ENCODE results near the gene MX1.

The MX1 gene

DNA sequence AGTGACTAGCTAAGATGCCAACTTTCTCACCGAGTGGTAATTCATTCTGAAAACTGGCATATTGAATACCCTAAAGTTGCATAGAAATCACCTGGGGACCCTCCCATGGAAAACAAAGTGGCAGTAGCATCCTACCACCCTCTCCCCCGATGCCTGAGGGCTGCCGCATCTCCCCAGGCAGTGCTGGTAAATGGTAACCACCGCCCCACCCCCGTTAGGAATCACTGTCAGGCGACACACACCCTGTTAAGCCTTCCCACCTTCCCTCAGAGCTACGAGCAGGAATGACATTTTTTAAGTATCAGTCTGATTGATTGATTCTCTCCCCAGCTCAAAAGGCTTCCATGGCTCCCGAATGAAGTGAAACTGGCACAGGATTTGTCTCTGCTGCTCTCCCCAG lies 53.6 kb downstream of the MX1 start:
- no peak overlapping the region for H3K4me3 ChIP-seq (ENCODE audit: severe bottlenecking)
- H3K9me3 ChIP-seq (ENCODE audit: severe bottlenecking): no peaks in the 10 kb centered on the region
- H3K27ac ChIP-seq (ENCODE audit: poor library complexity, severe bottlenecking): no peak overlapping the region
- no peaks in the 10 kb centered on the region for H3K4me1 ChIP-seq (ENCODE audit: insufficient read depth, poor library complexity, severe bottlenecking)
- TF ChIP-seq, protein P1, sequence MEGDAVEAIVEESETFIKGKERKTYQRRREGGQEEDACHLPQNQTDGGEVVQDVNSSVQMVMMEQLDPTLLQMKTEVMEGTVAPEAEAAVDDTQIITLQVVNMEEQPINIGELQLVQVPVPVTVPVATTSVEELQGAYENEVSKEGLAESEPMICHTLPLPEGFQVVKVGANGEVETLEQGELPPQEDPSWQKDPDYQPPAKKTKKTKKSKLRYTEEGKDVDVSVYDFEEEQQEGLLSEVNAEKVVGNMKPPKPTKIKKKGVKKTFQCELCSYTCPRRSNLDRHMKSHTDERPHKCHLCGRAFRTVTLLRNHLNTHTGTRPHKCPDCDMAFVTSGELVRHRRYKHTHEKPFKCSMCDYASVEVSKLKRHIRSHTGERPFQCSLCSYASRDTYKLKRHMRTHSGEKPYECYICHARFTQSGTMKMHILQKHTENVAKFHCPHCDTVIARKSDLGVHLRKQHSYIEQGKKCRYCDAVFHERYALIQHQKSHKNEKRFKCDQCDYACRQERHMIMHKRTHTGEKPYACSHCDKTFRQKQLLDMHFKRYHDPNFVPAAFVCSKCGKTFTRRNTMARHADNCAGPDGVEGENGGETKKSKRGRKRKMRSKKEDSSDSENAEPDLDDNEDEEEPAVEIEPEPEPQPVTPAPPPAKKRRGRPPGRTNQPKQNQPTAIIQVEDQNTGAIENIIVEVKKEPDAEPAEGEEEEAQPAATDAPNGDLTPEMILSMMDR (IDR thresholded peaks at IDR 0.05; ENCODE audit: poor library complexity, severe bottlenecking): no peak
- no peaks in the 10 kb centered on the region for H3K36me3 ChIP-seq (ENCODE audit: low read depth)
- no peak for ATAC-seq (ENCODE audit: low read depth)
- DNase-seq (ENCODE audit: low spot score): no peak
- H3K27me3 ChIP-seq (ENCODE audit: insufficient read depth, poor library complexity, severe bottlenecking): no peaks in the 10 kb centered on the region

DNA sequence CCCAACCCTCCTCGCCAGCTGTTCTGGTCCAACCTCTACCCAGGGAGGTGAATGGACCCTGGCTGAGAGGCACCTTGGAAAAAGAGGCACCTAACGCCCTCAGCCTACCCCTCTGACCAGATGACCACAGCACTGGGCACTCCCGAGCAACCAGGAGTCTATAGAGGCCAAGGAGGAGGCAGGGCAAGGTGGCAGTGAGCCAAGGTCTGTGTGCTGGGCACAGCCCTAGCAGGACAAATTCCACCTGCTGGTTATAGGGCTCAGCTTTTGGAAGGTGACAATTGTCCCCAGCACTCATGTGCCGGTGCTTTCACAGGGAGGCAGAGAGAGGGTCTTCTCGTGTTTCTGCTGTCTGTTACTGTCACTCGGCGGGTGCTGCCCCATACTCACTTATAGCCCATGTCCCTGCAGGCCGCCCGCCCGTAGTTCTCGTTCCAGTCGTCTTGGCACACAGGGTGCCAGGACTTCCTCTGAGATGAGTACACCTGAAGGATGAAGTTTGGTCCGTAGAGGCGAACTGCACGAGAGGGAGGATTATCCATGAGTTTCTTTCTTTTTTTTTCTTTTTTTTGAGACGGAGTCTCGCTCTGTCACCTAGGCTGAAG lies 54.1 kb downstream of the MX1 start:
- DNase-seq (ENCODE audit: low spot score): no peak
- no peak overlapping the region for H3K4me3 ChIP-seq (ENCODE audit: severe bottlenecking)
- no peaks in the 10 kb centered on the region for H3K9me3 ChIP-seq (ENCODE audit: severe bottlenecking)
- no peak for ATAC-seq (ENCODE audit: low read depth)
- H3K27ac ChIP-seq (ENCODE audit: poor library complexity, severe bottlenecking): no peak overlapping the region
- TF ChIP-seq, protein P1 (IDR thresholded peaks at IDR 0.05; ENCODE audit: poor library complexity, severe bottlenecking): no peak
- no peaks in the 10 kb centered on the region for H3K27me3 ChIP-seq (ENCODE audit: insufficient read depth, poor library complexity, severe bottlenecking)
- no peaks in the 10 kb centered on the region for H3K36me3 ChIP-seq (ENCODE audit: low read depth)
- H3K4me1 ChIP-seq (ENCODE audit: insufficient read depth, poor library complexity, severe bottlenecking): no peaks in the 10 kb centered on the region

DNA sequence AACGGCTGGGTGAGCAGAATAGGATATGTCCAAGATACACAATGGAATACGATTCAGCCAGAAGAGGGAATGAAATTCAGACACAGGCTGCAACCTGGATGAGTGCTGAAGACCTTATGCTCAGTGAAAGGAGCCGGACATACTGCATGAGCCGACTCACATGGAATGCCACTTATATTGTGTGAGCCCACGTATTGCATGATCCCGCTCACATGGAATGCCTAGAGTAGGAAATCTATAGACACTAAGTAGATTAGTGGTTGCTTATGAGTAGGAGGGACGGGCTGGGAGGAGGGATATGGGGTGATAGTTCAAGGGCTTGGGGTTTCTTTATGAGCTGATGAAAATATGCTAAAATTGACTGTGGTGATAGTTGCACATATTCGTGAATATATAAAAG lies 55.2 kb downstream of the MX1 start:
- ATAC-seq (ENCODE audit: low read depth): peak; percentile 38; the same call in 1 of the 3 replicates
- TF ChIP-seq, protein P1 (IDR thresholded peaks at IDR 0.05; ENCODE audit: poor library complexity, severe bottlenecking): no peak
- no peaks in the 10 kb centered on the region for H3K36me3 ChIP-seq (ENCODE audit: low read depth)

DNA sequence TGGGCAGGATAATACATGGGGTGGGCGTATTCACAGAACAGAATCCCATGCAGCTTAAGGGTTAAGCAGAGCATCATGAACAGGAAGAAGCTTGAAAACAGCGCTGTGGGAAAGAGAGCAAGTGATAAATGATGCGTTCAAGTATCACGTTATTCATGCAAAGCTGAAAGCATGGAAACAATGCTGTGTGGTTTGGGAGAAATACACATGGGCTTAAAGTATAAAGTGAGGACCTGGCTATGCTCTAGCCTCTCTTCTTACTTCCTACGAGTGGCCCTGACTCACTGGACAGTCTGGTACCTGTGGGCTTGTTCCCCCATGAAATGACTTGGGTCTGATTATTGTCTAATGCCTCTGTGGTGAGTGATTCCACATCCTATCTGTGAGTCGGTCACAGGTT lies 56.3 kb downstream of the MX1 start:
- no peaks in the 10 kb centered on the region for H3K4me1 ChIP-seq (ENCODE audit: insufficient read depth, poor library complexity, severe bottlenecking)
- TF ChIP-seq, protein P1 (IDR thresholded peaks at IDR 0.05; ENCODE audit: poor library complexity, severe bottlenecking): no peak
- ATAC-seq (ENCODE audit: low read depth): no peak

More for the DNA sequence above, 55.2 kb downstream of the MX1 start:
- DNase-seq (ENCODE audit: low spot score): no peak
- H3K27ac ChIP-seq (ENCODE audit: poor library complexity, severe bottlenecking): no peak overlapping the region
- H3K9me3 ChIP-seq (ENCODE audit: severe bottlenecking): no peaks in the 10 kb centered on the region
- no peaks in the 10 kb centered on the region for H3K27me3 ChIP-seq (ENCODE audit: insufficient read depth, poor library complexity, severe bottlenecking)
- no peak overlapping the region for H3K4me3 ChIP-seq (ENCODE audit: severe bottlenecking)
- no peaks in the 10 kb centered on the region for H3K4me1 ChIP-seq (ENCODE audit: insufficient read depth, poor library complexity, severe bottlenecking)

GRCh38 chr21:41482980-41483379 lies 56.9 kb downstream of the MX1 start:
- no peak for ATAC-seq (ENCODE audit: low read depth)
- no peaks in the 10 kb centered on the region for H3K4me1 ChIP-seq (ENCODE audit: insufficient read depth, poor library complexity, severe bottlenecking)
- no peak overlapping the region for H3K4me3 ChIP-seq (ENCODE audit: severe bottlenecking)
- TF ChIP-seq, protein P1 (IDR thresholded peaks at IDR 0.05; ENCODE audit: poor library complexity, severe bottlenecking): no peak
- H3K27me3 ChIP-seq (ENCODE audit: insufficient read depth, poor library complexity, severe bottlenecking): no peaks in the 10 kb centered on the region
- DNase-seq (ENCODE audit: low spot score): no peak
- H3K9me3 ChIP-seq (ENCODE audit: severe bottlenecking): no peaks in the 10 kb centered on the region
- H3K36me3 ChIP-seq (ENCODE audit: low read depth): no peaks in the 10 kb centered on the region
- no peak overlapping the region for H3K27ac ChIP-seq (ENCODE audit: poor library complexity, severe bottlenecking)

More for the DNA sequence above, 56.3 kb downstream of the MX1 start:
- Histone ChIP-seq H3K27ac (ENCODE audit: poor library complexity, severe bottlenecking) (no peak overlapping the region), H3K4me3 (ENCODE audit: severe bottlenecking) (no peak overlapping the region), H3K9me3 (ENCODE audit: severe bottlenecking) (no peaks in the 10 kb centered on the region), H3K27me3 (ENCODE audit: insufficient read depth, poor library complexity, severe bottlenecking) (no peaks in the 10 kb centered on the region), H3K36me3 (ENCODE audit: low read depth) (no peaks in the 10 kb centered on the region)
- no peak for DNase-seq (ENCODE audit: low spot score)

All from RWPE2 (cell line).